IMR-90 (cell line): ENCODE results near the gene CENPU. TPM values are rescaled to one million over a fixed set of nuclear protein-coding genes. Genes with fewer than 3 reads are reported as not detected.

Experiments
- ATAC-seq: fragments of 200-7000 bp; cut with Tn5 transposase; 2 replicates; pipeline ENCODE4 v1.9.1; 2020; ENCODE audit warnings: low read depth, mild to moderate bottlenecking, moderate library complexity
- BruUV-seq: library from RNA; stranded (reverse); fragments of 400-500 nt; replicated peaks from 2 replicates; lab custom pipeline; 2021; lab: Mats Ljungman, UMichigan
- CTCF ChIA-PET: fragments of 300-600 bp; formaldehyde crosslinking; extraction: SDS; loops from one replicate; lab custom pipeline; 2021; ENCODE audit warnings: antibody characterized with exemption; lab: Yijun Ruan, JAX
- POLR2A ChIA-PET: fragments of 300-600 bp; sonication (Branson Sonifier 250); formaldehyde crosslinking; loops from one replicate; lab custom pipeline; 2022; ENCODE audit warnings: antibody characterized with exemption; ENCODE audit not compliant: unreplicated experiment; lab: Charles Lee
- DNase-seq: peaks from one replicate; pipeline ENCODE4 v3.0.0; 2013
- H2AFZ ChIP-seq: replicated peaks from 2 replicates; pipeline ENCODE3; 2013; ENCODE audit warnings: low read length, mild to moderate bottlenecking; ENCODE audit not compliant: poor library complexity
- H2AK5ac ChIP-seq: 2 replicates; pipeline ENCODE4 v1.6.1; 2013; ENCODE audit warnings: low read depth, low read length, inconsistent platforms
- H2AK9ac ChIP-seq: replicated peaks from 2 replicates; pipeline ENCODE3; 2013; ENCODE audit warnings: mild to moderate bottlenecking, low read depth, low read length, moderate library complexity; ENCODE audit not compliant: poor library complexity
- H2BK120ac ChIP-seq: 2 replicates; pipeline ENCODE4 v1.6.1; 2013; ENCODE audit warnings: low read depth, low read length, inconsistent platforms
- H2BK15ac ChIP-seq: 3 replicates; pipeline ENCODE4 v1.6.1; 2013; ENCODE audit warnings: low read depth, low read length, inconsistent platforms
- H2BK20ac ChIP-seq: 2 replicates; pipeline ENCODE4 v1.6.1; 2013; ENCODE audit warnings: low read depth, mild to moderate bottlenecking, inconsistent platforms, low read length, moderate library complexity
- H2BK5ac ChIP-seq: 2 replicates; pipeline ENCODE4 v1.6.1; 2013; ENCODE audit warnings: mild to moderate bottlenecking, low read depth, low read length, inconsistent platforms; ENCODE audit not compliant: poor library complexity, severe bottlenecking
- H3K14ac ChIP-seq: replicated peaks from 2 replicates; pipeline ENCODE4 v1.6.1; 2013; ENCODE audit warnings: low read depth, low read length, inconsistent platforms
- H3K18ac ChIP-seq: 2 replicates; pipeline ENCODE4 v1.6.1; 2013; ENCODE audit warnings: low read depth, low read length, control low read depth
- H3K23ac ChIP-seq: 2 replicates; pipeline ENCODE4 v1.6.1; 2013; ENCODE audit warnings: low read depth, low read length, inconsistent platforms
- H3K27ac ChIP-seq: 2 replicates; pipeline ENCODE4 v1.5.1; 2013; ENCODE audit warnings: mild to moderate bottlenecking, control low read depth, low read length; ENCODE audit not compliant: insufficient read depth
- H3K27me3 ChIP-seq: 2 replicates; pipeline ENCODE4 v1.6.1; 2013; ENCODE audit warnings: low read length; ENCODE audit not compliant: control insufficient read depth, insufficient read depth
- H3K36me3 ChIP-seq: 2 replicates; pipeline ENCODE4 v1.6.1; 2013; ENCODE audit warnings: low read length, mixed read lengths; ENCODE audit not compliant: control insufficient read depth, insufficient read depth
- H3K4ac ChIP-seq: 2 replicates; pipeline ENCODE4 v1.6.1; 2013; ENCODE audit warnings: low read depth, low read length, inconsistent platforms
- H3K4me1 ChIP-seq: 2 replicates; pipeline ENCODE4 v1.6.1; 2013; ENCODE audit warnings: low read length, mixed read lengths; ENCODE audit not compliant: control insufficient read depth, insufficient read depth
- H3K4me2 ChIP-seq: 2 replicates; pipeline ENCODE4 v1.6.1; 2013; ENCODE audit warnings: low read depth, mild to moderate bottlenecking, control low read depth, low read length, moderate library complexity
- H3K4me3 ChIP-seq: 2 replicates; pipeline ENCODE4 v1.5.1; 2013; ENCODE audit warnings: low read depth, mild to moderate bottlenecking, control low read depth, low read length, moderate library complexity; ENCODE audit not compliant: insufficient read depth
- H3K56ac ChIP-seq: 2 replicates; pipeline ENCODE4 v1.6.1; 2013; ENCODE audit warnings: low read length, inconsistent platforms; ENCODE audit not compliant: insufficient read depth; ENCODE audit errors: extremely low read depth
- H3K79me1 ChIP-seq, 2 experiments: 2 replicates each; pipeline ENCODE4 v1.6.1; 2013; ENCODE audit warnings: low read length in 2 of 2, inconsistent platforms in 1 of 2, low read depth in 1 of 2
- H3K9ac ChIP-seq: 2 replicates; pipeline ENCODE4 v1.6.1; 2013; ENCODE audit warnings: low read depth, low read length, control low read depth
- H3K9me1 ChIP-seq: 2 replicates; pipeline ENCODE4 v1.6.1; 2013; ENCODE audit warnings: low read length, inconsistent platforms; ENCODE audit not compliant: insufficient read depth
- H3K9me3 ChIP-seq: 2 replicates; pipeline ENCODE4 v1.6.1; 2013; ENCODE audit warnings: low read length; ENCODE audit not compliant: control insufficient read depth, insufficient read depth
- H4K20me1 ChIP-seq: 2 replicates; pipeline ENCODE4 v1.6.1; 2013; ENCODE audit warnings: low read length, inconsistent platforms; ENCODE audit not compliant: insufficient read depth
- H4K5ac ChIP-seq: 2 replicates; pipeline ENCODE4 v1.6.1; 2013; ENCODE audit warnings: mild to moderate bottlenecking, low read depth, low read length, control low read depth
- H4K8ac ChIP-seq, 2 experiments: 2 replicates each; pipeline ENCODE4 v1.6.1; 2013; ENCODE audit warnings: low read depth in 2 of 2, low read length in 2 of 2, control low read depth in 1 of 2, inconsistent platforms in 1 of 2
- H4K91ac ChIP-seq: 2 replicates; pipeline ENCODE4 v1.6.1; 2013; ENCODE audit warnings: low read depth, low read length, inconsistent platforms; ENCODE audit not compliant: insufficient read depth
- CHD1 ChIP-seq: IDR thresholded peaks from 2 replicates; pipeline ENCODE4 v1.6.1; 2012; ENCODE audit warnings: low read depth, low read length, improper control_type of control experiment
- MXI1 ChIP-seq: IDR thresholded peaks from 2 replicates; pipeline ENCODE4 v1.6.1; 2012; ENCODE audit warnings: low read depth, mild to moderate bottlenecking, low read length, moderate library complexity, borderline replicate concordance
- RCOR1 ChIP-seq: IDR thresholded peaks from 2 replicates; pipeline ENCODE4 v1.6.1; 2012; ENCODE audit warnings: mild to moderate bottlenecking, low read length, improper control_type of control experiment; ENCODE audit not compliant: insufficient replicate concordance
- WGBS, 2 experiments: methylation state at CpG; one replicate each; pipeline versions ENCODE4 v1.1.5 to v1.1.7; 2013; ENCODE audit warnings: missing lambda C conversion rate in 2 of 2; ENCODE audit not compliant: insufficient read length in 1 of 2; ENCODE audit errors: extremely low coverage in 2 of 2; 5-methylcytosine and 5-hydroxymethylcytosine counted together
- dilution Hi-C: fragments of 300-500 bp; cut with HindIII; formaldehyde crosslinking; loops from one replicate; pipeline ENCODE4 v1.14.3; 2018; ENCODE audit warnings: low sequenced_read_pairs; ENCODE audit not compliant: unreplicated experiment
- in situ Hi-C: fragments of 300-500 bp; cut with MboI; formaldehyde crosslinking; loops from 3 replicates; pipeline ENCODE4 v1.14.3; 2019; ENCODE audit warnings: low sequenced_read_pairs, inconsistent platforms, mixed read lengths
- intact Hi-C: fragments of 100-400 bp; cut with micrococcal nuclease; formaldehyde crosslinking; loops from 2 replicates; pipeline ENCODE4 v1.10.0; 2022
- polyA plus RNA-seq, 3 experiments: library from polyadenylated mRNA; depleted of rRNA; stranded (reverse); fragments of >200 nt; gene quantifications; 2 replicates each; pipeline ENCODE4 v1.2.3, GENCODE V29; 2012; ENCODE audit warnings: low replicate concordance in 1 of 3
- total RNA-seq: library from RNA; depleted of rRNA; stranded (reverse); fragments of >200 nt; gene quantifications from 2 replicates; pipeline ENCODE4 v1.2.3, GENCODE V29; 2012
- TF ChIP-seq, protein P1 (sequence below): fragments of 150-350 bp; IDR thresholded peaks from 2 replicates; pipeline ENCODE4 v1.6.1; 2017; ENCODE audit warnings: mild to moderate bottlenecking, antibody characterized with exemption, low read length, low read depth
- TF ChIP-seq, protein P2 (sequence below): fragments of 150-350 bp; IDR thresholded peaks from 2 replicates; pipeline ENCODE4 v1.6.1; 2016; ENCODE audit warnings: low read depth, mild to moderate bottlenecking, low read length, moderate library complexity, borderline replicate concordance

Gene CENPU
- total and polyA plus RNA-seq, 2 of the 4 experiments (the other 2 are of a cell fraction): 13.6 to 14.6 TPM

DNA sequence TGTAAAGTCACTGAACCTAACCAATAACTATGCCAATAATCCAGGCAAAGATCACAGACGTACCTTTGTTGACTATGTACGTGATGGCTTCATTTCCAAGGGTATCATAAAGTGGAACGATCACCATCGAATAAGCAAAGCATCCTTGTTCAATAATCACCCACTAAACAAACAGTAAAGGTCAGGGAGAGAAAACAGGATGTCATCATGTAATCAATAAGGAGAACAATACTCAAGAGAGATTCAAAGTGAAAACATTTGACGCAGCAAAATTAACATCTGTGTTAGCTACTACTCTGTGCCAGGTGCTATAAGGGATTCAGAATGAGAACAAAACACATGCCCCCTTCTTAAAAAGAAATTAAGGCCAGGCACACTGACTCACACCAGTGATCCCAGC lies 42.9 kb upstream of the CENPU start:
- H4K8ac ChIP-seq: no peak overlapping the region
- H3K23ac ChIP-seq: no peak overlapping the region
- dilution Hi-C loops (no loop called here), intact Hi-C loops (no loop called here), in situ Hi-C loops (no loop called here)
- CTCF ChIA-PET: no interaction called here
- no peaks in the 10 kb centered on the region for H4K20me1 ChIP-seq
- no peak for ATAC-seq
- H3K79me1 ChIP-seq: no peaks in the 10 kb centered on the region
- no peak overlapping the region for H3K56ac ChIP-seq
- no peak overlapping the region for H2AK9ac ChIP-seq
- H2BK20ac ChIP-seq: no peak overlapping the region
- BruUV-seq: no TSS peak
- no peak overlapping the region for H3K4me2 ChIP-seq
- no peak overlapping the region for H3K4me3 ChIP-seq
- no peaks in the 10 kb centered on the region for H3K4me1 ChIP-seq
- no peak overlapping the region for H2AFZ ChIP-seq
- H3K14ac ChIP-seq: no peak overlapping the region
- no peak overlapping the region for H2AK5ac ChIP-seq
- peaks cover 3% of the 10 kb centered on the region; the same call in 1 of the 2 replicates for H3K36me3 ChIP-seq
- DNase-seq: no peak
- no peak overlapping the region for H2BK15ac ChIP-seq
- POLR2A ChIA-PET: interaction anchor here (0.5 kb wide), 1 partner anchor 239 kb away, joined by 3 read pairs; no protein-coding TSS in a partner anchor
- H4K91ac ChIP-seq: no peak overlapping the region
- no peak overlapping the region for H3K9ac ChIP-seq
- H2BK120ac ChIP-seq: no peak overlapping the region
- H3K27ac ChIP-seq: no peak overlapping the region
- no peaks in the 10 kb centered on the region for H3K27me3 ChIP-seq
- no CpG with 5 or more reads among the region's 5 CpGs for WGBS, 2 experiments
- no peaks in the 10 kb centered on the region for H3K9me1 ChIP-seq
- no peak for TF ChIP-seq MXI1
- no peak for TF ChIP-seq RCOR1
- TF ChIP-seq, protein P1, sequence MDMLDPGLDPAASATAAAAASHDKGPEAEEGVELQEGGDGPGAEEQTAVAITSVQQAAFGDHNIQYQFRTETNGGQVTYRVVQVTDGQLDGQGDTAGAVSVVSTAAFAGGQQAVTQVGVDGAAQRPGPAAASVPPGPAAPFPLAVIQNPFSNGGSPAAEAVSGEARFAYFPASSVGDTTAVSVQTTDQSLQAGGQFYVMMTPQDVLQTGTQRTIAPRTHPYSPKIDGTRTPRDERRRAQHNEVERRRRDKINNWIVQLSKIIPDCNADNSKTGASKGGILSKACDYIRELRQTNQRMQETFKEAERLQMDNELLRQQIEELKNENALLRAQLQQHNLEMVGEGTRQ: no peak
- TF ChIP-seq, protein P2, sequence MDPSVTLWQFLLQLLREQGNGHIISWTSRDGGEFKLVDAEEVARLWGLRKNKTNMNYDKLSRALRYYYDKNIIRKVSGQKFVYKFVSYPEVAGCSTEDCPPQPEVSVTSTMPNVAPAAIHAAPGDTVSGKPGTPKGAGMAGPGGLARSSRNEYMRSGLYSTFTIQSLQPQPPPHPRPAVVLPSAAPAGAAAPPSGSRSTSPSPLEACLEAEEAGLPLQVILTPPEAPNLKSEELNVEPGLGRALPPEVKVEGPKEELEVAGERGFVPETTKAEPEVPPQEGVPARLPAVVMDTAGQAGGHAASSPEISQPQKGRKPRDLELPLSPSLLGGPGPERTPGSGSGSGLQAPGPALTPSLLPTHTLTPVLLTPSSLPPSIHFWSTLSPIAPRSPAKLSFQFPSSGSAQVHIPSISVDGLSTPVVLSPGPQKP: no peak
- TF ChIP-seq CHD1: no peak
- no peaks in the 10 kb centered on the region for H3K9me3 ChIP-seq
- no peak overlapping the region for H3K4ac ChIP-seq
- no peak overlapping the region for H4K5ac ChIP-seq
- H3K18ac ChIP-seq: no peak overlapping the region
- no peak overlapping the region for H2BK5ac ChIP-seq
